Stomach smooth muscle (tissue), 2 donors: Measurements from ENCODE around the gene TMEM253.

Experiments
- H3K27ac ChIP-seq: one replicate; pipeline ENCODE4 v1.7.0; 2013; ENCODE audit warnings: mild to moderate bottlenecking, low read length, inconsistent platforms
- H3K27me3 ChIP-seq, 2 donors: one replicate each; pipeline ENCODE4 v1.7.0; 2013; ENCODE audit warnings: low read length in 2 of 2; ENCODE audit not compliant: insufficient read depth in 2 of 2, control insufficient read depth in 1 of 2
- H3K36me3 ChIP-seq, 2 donors: one replicate each; pipeline ENCODE4 v1.7.0; 2013; ENCODE audit warnings: low read length in 2 of 2; ENCODE audit not compliant: control insufficient read depth in 2 of 2, insufficient read depth in 2 of 2
- H3K4me1 ChIP-seq: one replicate; pipeline ENCODE4 v1.7.0; 2013; ENCODE audit warnings: low read length; ENCODE audit not compliant: control insufficient read depth, insufficient read depth
- H3K4me3 ChIP-seq, 2 donors: one replicate each; pipeline ENCODE4 v1.7.0; 2013; ENCODE audit warnings: low read length in 2 of 2
- H3K9ac ChIP-seq, 2 donors: one replicate each; pipeline ENCODE4 v1.7.0; 2013; ENCODE audit warnings: low read length in 2 of 2, mild to moderate bottlenecking in 1 of 2
- H3K9me3 ChIP-seq, 2 donors: one replicate each; pipeline ENCODE4 v1.7.0; 2013; ENCODE audit warnings: low read length in 2 of 2; ENCODE audit not compliant: control insufficient read depth in 2 of 2
- donor health status: healthy.
- donor health status: Pancreatic carcinoma.

TMEM253 gene

DNA sequence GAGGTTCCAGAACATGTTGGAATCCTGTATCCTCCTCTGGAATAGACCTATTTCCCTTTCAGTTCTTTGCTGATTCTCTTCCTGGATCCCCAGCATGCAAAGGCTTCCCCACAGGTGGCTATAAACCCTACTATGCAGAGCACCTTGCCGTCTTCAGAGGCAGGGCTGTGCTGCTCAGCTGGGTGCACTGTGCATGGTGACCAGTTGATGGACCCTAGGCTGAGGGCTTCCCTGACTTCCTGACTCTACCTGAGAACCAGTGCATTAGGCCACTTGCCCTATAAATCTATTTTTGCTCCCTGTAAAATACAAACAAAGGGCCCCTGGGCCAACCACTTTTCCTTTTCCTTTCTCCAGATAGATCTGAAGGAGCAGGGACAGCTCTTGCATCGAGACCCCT is 16.5 kb upstream of the TMEM253 start:
- Histone ChIP-seq H3K9me3 (no peaks in the 10 kb centered on the region), H3K4me1 (peaks cover 3% of the 10 kb centered on the region), H3K9ac (no peak overlapping the region), H3K36me3 (peaks cover 34 to 45% of the 10 kb centered on the region in 2 donors), H3K4me3 (no peak overlapping the region), H3K27ac (peak overlapping the region; percentile 37), H3K27me3 (no peaks in the 10 kb centered on the region)

DNA sequence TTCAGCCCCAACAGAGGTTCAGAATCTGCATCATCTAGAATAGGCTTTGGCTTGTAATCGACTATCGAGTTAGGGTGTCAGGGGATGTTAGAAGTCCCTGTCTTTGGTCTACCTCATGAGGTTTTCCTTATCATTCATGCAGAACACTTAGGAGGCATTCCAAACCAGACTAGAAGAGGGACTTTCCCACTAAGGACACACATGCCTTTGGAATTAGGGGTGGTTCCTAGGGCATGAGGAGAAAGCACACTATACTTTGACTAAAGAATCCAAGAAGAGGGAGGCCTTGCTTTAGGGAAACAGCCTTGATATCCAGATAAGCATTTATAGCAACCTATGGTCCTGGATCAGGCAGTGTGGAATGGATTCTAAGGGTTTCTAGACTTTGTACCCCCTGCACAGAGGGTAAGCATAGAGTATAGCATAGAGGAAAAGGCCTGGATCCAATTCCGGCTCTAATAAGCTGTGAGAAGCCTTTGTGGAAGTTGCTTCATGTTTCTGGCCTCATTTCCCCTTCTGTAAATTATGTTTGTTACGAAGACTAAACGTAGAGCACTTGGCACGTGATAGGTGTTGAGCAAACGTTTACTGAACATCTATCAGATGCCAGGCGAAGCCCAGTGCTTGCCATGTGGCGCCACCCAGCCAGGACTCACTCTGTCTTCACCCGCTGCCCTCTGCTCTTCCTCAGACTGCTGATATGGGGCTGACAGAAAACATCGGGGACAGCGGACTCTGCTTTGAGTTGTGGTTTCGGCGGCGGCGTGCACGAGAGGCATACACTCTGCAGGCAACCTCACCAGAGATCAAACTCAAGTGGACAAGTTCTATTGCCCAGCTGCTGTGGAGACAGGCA is 15.6 kb upstream of the TMEM253 start:
- H3K4me1 ChIP-seq, result peaks cover 3% of the 10 kb centered on the region
- H3K9ac ChIP-seq, result no peak overlapping the region
- peak overlapping the region; percentile 37 for H3K27ac ChIP-seq
- H3K27me3 ChIP-seq, result no peaks in the 10 kb centered on the region
- H3K9me3 ChIP-seq, result no peaks in the 10 kb centered on the region
- peaks cover 31 to 41% of the 10 kb centered on the region in 2 donors for H3K36me3 ChIP-seq
- no peak overlapping the region for H3K4me3 ChIP-seq

DNA sequence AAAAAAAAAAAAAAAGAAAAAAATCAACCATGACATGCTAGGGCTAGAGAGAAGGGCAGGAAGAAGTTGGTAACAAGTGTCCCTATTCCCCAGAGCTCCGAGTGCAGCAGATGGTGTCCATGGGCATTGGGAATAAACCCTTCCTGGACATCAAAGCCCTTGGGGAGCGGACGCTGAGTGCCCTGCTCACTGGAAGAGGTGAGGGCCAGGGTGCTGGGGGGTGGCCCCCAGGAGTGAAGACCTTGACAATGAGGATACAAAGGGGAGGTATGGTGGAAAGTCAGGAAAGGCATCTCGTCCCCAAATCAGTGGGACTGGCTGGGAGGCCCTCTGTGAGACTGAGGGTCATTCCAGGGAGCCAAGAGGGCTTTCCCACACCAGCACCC is 14.0 kb upstream of the TMEM253 start:
- no peaks in the 10 kb centered on the region for H3K9me3 ChIP-seq
- no peaks in the 10 kb centered on the region for H3K27me3 ChIP-seq
- H3K36me3 ChIP-seq, result peaks cover 26 to 33% of the 10 kb centered on the region in 2 donors
- no peak overlapping the region for H3K4me3 ChIP-seq
- H3K4me1 ChIP-seq, result peaks cover 3% of the 10 kb centered on the region
- no peak overlapping the region for H3K9ac ChIP-seq
- no peak overlapping the region for H3K27ac ChIP-seq

DNA sequence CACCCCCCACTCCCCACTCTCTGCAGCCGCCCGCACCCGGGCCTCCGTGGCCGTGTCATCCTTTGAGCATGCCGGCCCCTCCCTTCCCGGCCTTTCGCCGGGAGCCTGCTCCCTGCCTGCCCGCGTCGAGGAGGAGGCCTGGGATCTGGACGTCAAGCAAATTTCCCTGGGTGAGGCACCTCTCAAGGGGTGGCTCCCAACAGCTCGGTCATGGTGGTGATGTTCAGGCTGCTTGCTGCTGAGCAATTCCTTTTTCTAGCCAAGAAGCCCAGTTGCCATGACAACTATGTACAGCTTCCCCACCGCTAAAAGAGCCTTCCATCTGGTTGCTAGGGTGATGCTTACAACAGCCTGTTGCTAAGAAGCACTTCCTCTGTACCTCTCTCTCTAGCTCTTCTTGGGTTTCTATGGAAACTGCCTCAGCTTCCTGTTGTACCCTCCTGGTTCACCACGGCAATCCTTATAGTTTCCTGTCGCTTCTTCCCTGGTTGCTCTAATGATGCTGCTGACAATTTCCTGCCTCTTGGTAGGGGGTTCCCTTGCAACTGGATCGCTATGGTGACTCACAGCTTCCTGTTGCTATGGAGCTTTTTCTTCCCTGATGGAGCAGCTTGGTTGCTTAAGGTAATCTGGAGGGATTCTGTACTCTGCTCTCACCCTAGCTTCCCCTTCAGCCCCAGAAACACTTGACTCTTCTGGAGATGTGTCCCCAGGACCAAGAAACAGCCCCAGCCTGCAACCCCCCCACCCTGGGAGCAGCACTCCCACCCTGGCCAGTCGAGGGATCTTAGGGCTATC is 13.4 kb upstream of the TMEM253 start:
- H3K9ac ChIP-seq, result no peak overlapping the region
- peaks cover 9% of the 10 kb centered on the region for H3K4me1 ChIP-seq

DNA sequence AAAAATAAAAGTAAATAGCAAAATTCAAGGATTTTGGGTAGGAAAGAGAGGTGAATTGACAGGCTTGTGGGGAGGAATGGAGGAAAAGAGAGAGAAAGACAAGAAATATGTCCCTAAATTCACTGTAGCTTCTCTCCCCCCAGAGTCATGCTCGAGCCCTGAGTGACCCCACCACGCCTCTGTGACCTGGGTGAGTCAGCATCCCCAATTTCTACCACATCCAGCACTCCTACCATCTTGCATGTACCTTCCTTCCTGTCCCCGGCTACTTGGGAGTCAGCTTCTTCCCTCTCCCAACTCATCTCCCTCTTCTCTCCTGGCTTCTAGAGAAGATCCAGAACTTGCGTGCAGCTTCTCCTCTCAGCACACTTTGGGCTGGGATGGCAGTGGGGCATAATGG is 12.2 kb upstream of the TMEM253 start:
- Histone ChIP-seq H3K36me3 (peaks cover 14 to 22% of the 10 kb centered on the region in 2 donors), H3K4me3 (no peak overlapping the region), H3K9ac (no peak overlapping the region), H3K4me1 (peaks cover 11% of the 10 kb centered on the region), H3K27ac (no peak overlapping the region), H3K27me3 (no peaks in the 10 kb centered on the region), H3K9me3 (no peaks in the 10 kb centered on the region)

More for the DNA sequence above, 13.4 kb upstream of the TMEM253 start:
- peaks cover 20 to 28% of the 10 kb centered on the region in 2 donors for H3K36me3 ChIP-seq
- H3K4me3 ChIP-seq, result no peak overlapping the region
- H3K27me3 ChIP-seq, result no peaks in the 10 kb centered on the region
- no peak overlapping the region for H3K27ac ChIP-seq
- H3K9me3 ChIP-seq, result no peaks in the 10 kb centered on the region

DNA sequence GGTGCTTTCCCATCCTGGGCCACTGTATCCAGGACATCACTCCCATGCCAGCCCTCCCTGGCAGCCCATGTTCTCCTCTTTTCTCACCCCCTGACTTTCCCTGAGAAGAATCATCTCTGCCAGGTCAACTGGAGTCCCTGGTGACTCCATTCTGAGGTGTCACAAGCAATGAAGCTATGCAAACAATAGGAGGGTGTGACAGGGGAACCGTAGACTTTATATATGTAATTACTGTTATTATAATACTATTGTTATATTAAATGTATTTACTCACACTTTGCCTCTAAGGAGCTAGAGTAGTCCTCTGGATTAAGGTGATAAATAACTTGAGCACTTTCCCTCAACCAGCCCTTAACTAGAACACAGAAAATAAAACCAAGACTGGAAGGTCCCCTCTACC is 11.6 kb upstream of the TMEM253 start:
- H3K9me3 ChIP-seq, result no peaks in the 10 kb centered on the region
- H3K9ac ChIP-seq, result no peak overlapping the region
- peaks cover 14 to 20% of the 10 kb centered on the region in 2 donors for H3K36me3 ChIP-seq
- no peaks in the 10 kb centered on the region for H3K27me3 ChIP-seq
- no peak overlapping the region for H3K27ac ChIP-seq
- H3K4me3 ChIP-seq, result no peak overlapping the region
- peaks cover 16% of the 10 kb centered on the region for H3K4me1 ChIP-seq

DNA sequence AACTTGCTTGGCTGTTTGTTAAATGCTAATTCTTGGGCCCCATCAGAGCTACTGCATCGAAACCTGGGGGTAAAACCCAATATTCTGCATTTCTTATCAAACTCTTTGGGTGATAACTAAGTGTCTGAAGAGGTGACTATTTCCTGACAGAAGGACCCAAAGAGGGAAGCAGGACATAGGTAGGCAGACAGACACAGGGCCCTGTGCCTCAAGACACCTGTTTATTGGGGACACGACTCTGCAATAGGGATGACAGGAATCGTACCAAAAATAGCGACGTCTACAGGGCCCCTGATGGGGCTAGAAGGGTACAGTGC is 11.0 kb upstream of the TMEM253 start:
- Histone ChIP-seq H3K9me3 (no peaks in the 10 kb centered on the region), H3K27ac (no peak overlapping the region), H3K27me3 (no peaks in the 10 kb centered on the region), H3K36me3 (peaks cover 14 to 20% of the 10 kb centered on the region in 2 donors), H3K4me1 (peaks cover 16% of the 10 kb centered on the region), H3K9ac (no peak overlapping the region), H3K4me3 (no peak overlapping the region)

DNA sequence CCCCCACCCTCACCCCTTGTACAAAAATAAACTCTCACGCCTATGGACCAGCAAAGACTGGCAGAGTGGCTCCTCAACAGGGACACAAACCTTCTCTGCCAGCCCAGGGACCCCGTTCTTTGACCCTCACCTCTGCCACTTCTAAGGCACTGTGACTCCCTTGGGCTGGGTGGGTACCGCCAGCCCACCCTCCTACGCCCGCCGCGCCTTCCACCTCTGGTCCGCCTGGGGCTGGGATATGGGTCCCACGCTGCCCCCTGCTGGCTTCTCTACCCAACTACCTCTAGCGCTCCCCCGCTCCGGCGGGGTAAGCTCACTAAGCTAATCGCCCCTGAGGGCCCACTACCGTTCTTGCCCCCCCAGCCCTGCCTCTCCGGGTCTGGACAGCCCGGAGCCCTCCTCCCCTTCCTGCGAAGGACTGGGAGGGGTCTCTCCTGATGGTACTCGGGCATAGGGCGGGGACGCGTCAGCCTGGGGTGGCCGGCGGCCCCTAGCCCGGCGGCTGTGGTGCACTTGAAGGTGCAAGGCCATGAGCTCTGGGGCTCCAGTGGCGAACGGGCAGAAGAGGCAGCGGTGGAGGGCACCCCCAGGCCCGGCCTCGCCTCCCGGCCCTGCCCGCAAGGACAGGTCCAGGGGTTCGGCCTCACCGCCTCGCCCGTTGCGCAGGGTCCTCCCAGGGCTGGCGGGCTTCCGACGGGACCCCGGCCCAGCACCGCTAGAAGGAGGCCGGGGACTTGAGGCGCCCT is 10.5 kb upstream of the TMEM253 start:
- H3K36me3 ChIP-seq, result peaks cover 14 to 20% of the 10 kb centered on the region in 2 donors
- no peak overlapping the region for H3K4me3 ChIP-seq
- H3K27me3 ChIP-seq, result no peaks in the 10 kb centered on the region
- H3K9me3 ChIP-seq, result no peaks in the 10 kb centered on the region
- peaks cover 13% of the 10 kb centered on the region for H3K4me1 ChIP-seq
- H3K27ac ChIP-seq, result no peak overlapping the region
- no peak overlapping the region for H3K9ac ChIP-seq

DNA sequence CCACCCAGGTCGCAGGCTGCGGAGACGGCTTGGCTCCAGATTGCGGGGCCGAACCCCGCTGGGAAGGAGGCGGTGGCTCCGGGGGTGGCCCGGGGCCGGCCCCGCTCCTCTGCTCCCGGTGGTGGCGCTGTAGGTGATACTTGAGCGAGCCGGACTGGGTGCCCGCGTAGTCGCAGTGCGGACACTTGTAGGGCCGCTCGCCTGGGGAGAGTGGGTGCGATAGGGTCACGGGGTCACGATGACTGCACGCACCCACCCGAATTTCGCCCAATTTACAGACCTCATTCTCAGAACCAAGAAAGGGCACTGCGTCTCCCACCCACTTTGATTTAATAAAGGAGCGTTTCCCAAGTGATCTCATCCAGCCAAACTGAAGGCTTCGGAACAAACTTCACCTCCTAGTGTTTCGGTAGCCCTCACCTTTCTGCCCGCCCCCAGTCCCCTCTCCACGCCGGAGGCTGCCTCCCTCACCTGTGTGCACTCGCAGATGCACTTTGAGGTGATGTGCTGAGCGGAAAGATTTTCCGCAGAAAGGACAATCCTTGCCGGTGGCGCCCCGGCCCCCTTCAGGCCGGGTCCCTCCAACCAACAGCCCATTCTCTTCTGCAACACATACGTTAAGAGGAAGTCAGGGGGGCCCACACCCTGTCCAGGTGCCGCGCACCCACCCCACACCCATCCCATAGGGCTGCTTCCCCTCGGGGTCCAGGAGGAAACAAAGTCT is 9.8 kb upstream of the TMEM253 start:
- Histone ChIP-seq H3K36me3 (peaks cover 14 to 16% of the 10 kb centered on the region in 2 donors), H3K9me3 (no peaks in the 10 kb centered on the region), H3K4me3 (no peak overlapping the region), H3K4me1 (peaks cover 13% of the 10 kb centered on the region), H3K9ac (no peak overlapping the region), H3K27me3 (no peaks in the 10 kb centered on the region), H3K27ac (no peak overlapping the region)

DNA sequence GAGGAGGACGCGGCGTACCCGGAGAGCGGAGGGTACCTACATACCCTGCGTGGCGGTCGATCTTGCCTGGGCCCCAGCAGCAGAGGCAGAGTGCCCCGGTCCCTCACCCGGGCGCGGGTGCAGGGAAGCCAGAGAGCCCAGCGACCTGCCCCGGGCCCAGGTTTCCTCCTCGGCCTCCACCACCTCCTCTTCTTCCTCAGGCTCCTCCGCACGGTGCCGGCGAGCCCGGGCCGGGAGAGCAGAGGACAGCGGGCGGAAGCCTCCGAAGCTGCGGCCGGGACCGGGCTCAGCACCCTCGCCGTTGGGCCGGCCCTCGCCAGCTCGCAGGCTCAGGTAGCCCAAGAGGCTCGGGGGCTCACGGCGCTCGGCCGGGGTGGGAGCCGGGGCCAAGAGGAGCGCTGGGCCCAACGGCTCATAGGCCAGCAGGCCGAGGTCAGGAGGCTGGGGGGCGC is 9.0 kb upstream of the TMEM253 start:
- H3K27ac ChIP-seq, result peak overlapping the region; percentile 41
- H3K4me3 ChIP-seq, result no peak overlapping the region
- no peaks in the 10 kb centered on the region for H3K9me3 ChIP-seq
- no peaks in the 10 kb centered on the region for H3K27me3 ChIP-seq
- no peak overlapping the region for H3K9ac ChIP-seq
- peaks cover 14 to 16% of the 10 kb centered on the region in 2 donors for H3K36me3 ChIP-seq
- H3K4me1 ChIP-seq, result peaks cover 18% of the 10 kb centered on the region
